ENCODE measurements around the gene COA7. TPM values are rescaled to one million over a fixed set of nuclear protein-coding genes. Genes with fewer than 3 reads are reported as not detected.

Gene COA7
- total and polyA plus RNA-seq, 2 of the 4 experiments (the other 2 are of a cell fraction): 9.3 to 20.3 TPM

- no TSS peak for BruUV-seq (replicated peaks)
- H3K14ac ChIP-seq (replicated peaks; ENCODE audit: low read depth, low read length): no peak overlapping the region
- H3K79me1 ChIP-seq (ENCODE audit: low read depth in 1 of 2, low read length in 2 of 2): no peaks in the 10 kb centered on the region
- no peak overlapping the region for H3K4me3 ChIP-seq (ENCODE audit: insufficient read depth, low read depth, low read length)
- H3K4me1 ChIP-seq (ENCODE audit: control insufficient read depth, insufficient read depth, low read length): no peaks in the 10 kb centered on the region; the same call in 1 of the 2 replicates
- intact Hi-C loops (cut with micrococcal nuclease) (no loop called here), dilution Hi-C loops (cut with HindIII; ENCODE audit: low sequenced_read_pairs, unreplicated experiment) (no loop called here), in situ Hi-C loops (cut with MboI; ENCODE audit: low sequenced_read_pairs) (no loop called here)
- no peak overlapping the region for H3K4ac ChIP-seq (ENCODE audit: low read depth, low read length)
- peaks cover 7% of the 10 kb centered on the region; the same call in 1 of the 2 replicates for H3K9me3 ChIP-seq (ENCODE audit: control insufficient read depth, insufficient read depth, low read length)
- DNase-seq: no peak
- ChIA-PET CTCF (no interaction called here), POLR2A (ENCODE audit: unreplicated experiment) (no interaction called here)
- no peak overlapping the region for H4K8ac ChIP-seq (ENCODE audit: low read depth in 2 of 2, low read length in 2 of 2)
- no CpG with 5 or more reads among the region's 4 CpGs for WGBS, 2 experiments (ENCODE audit: extremely low coverage in 2 of 2, insufficient read length in 1 of 2)
- H4K20me1 ChIP-seq (ENCODE audit: insufficient read depth, low read length): no peaks in the 10 kb centered on the region; the same call in 1 of the 2 replicates
- ATAC-seq (ENCODE audit: low read depth): no peak
- H2BK15ac ChIP-seq (ENCODE audit: low read depth, low read length): no peak overlapping the region
- H2BK120ac ChIP-seq (ENCODE audit: low read depth, low read length): no peak overlapping the region
- no peak overlapping the region for H4K5ac ChIP-seq (ENCODE audit: low read depth, low read length)
- TF ChIP-seq MXI1 (IDR thresholded peaks at IDR 0.05; ENCODE audit: borderline replicate concordance, low read depth, low read length): no peak
- TF ChIP-seq POLR2A (IDR thresholded peaks at IDR 0.05; ENCODE audit: low read depth, low read length): no peak
- no peak for TF ChIP-seq RAD21 (IDR thresholded peaks at IDR 0.05; ENCODE audit: low read length)
- H2BK5ac ChIP-seq (ENCODE audit: low read depth, low read length, poor library complexity, severe bottlenecking): no peak overlapping the region
- peak overlapping the region; percentile 35 for H2AFZ ChIP-seq (replicated peaks; ENCODE audit: low read length, poor library complexity)
- no peak overlapping the region for H3K27ac ChIP-seq (ENCODE audit: insufficient read depth, low read length)
- H3K23ac ChIP-seq (ENCODE audit: low read depth, low read length): no peak overlapping the region; the same call in 1 of the 2 replicates
- no peaks in the 10 kb centered on the region for H3K36me3 ChIP-seq (ENCODE audit: control insufficient read depth, insufficient read depth, low read length)
- no peak overlapping the region for H2AK5ac ChIP-seq (ENCODE audit: low read depth, low read length)
- no peak overlapping the region for H3K56ac ChIP-seq (ENCODE audit: extremely low read depth, insufficient read depth, low read length)
- 0 out of 2 replicates have a peak, but pooled peaks cover 2% of the 10 kb centered on the region for H3K9me1 ChIP-seq (ENCODE audit: insufficient read depth, low read length)
- no peak overlapping the region for H3K4me2 ChIP-seq (ENCODE audit: low read depth, low read length)
- no peak overlapping the region for H3K18ac ChIP-seq (ENCODE audit: low read depth, low read length)
- H4K91ac ChIP-seq (ENCODE audit: insufficient read depth, low read depth, low read length): no peak overlapping the region
- no peak overlapping the region for H2AK9ac ChIP-seq (replicated peaks; ENCODE audit: low read depth, low read length, poor library complexity)
- no peak overlapping the region for H2BK20ac ChIP-seq (ENCODE audit: low read depth, low read length)
- no peak overlapping the region for H3K9ac ChIP-seq (ENCODE audit: low read depth, low read length)
- peaks cover 33% of the 10 kb centered on the region for H3K27me3 ChIP-seq (ENCODE audit: control insufficient read depth, insufficient read depth, low read length)
Measured at GRCh38 chr1:52637946-52638345, 60.2 kb downstream of the COA7 start.
